CD4-positive, alpha-beta T cell (primary cell): ENCODE measurements around the gene SEPTIN1. TPM values are rescaled to one million over a fixed set of nuclear protein-coding genes. Genes with fewer than 3 reads are reported as not detected.

Experiments used
- ATAC-seq: fragments of 200-7000 bp; cut with Tn5 transposase; one replicate; pipeline ENCODE4 v1.10.0; 2022; ENCODE audit warnings: mild to moderate bottlenecking; ENCODE audit not compliant: poor library complexity
- CTCF ChIA-PET: fragments of 350-600 bp; sonication (Branson Sonifier 250); formaldehyde crosslinking; loops from one replicate; lab custom pipeline; 2021; ENCODE audit warnings: antibody characterized with exemption, inconsistent platforms; lab: Charles Lee
- POLR2A ChIA-PET: fragments of 350-600 bp; sonication (Branson Sonifier 250); formaldehyde crosslinking; loops from one replicate; lab custom pipeline; 2021; ENCODE audit warnings: antibody characterized with exemption, inconsistent platforms; lab: Charles Lee
- DNase-seq, 14 experiments: peaks; one replicate each; pipeline ENCODE4 v3.0.0-alpha.2; 2013 to 2020; ENCODE audit warnings: mixed read lengths in 2 of 14
- H3K27ac ChIP-seq, 2 donors: one replicate each; pipeline versions ENCODE4 v1.5.1 to v1.7.0; 2013; ENCODE audit warnings: low read length in 2 of 2, low read depth in 1 of 2, mild to moderate bottlenecking in 1 of 2
- H3K27me3 ChIP-seq, 2 experiments: 1 replicate in 1 of 2; 2 replicates in 1 of 2; pipeline versions ENCODE4 v1.6.1 to v1.7.0; 2013; ENCODE audit warnings: low read length in 2 of 2, control low read depth in 1 of 2, mild to moderate bottlenecking in 1 of 2, moderate library complexity in 1 of 2; ENCODE audit not compliant: insufficient read depth in 2 of 2, control insufficient read depth in 1 of 2
- H3K36me3 ChIP-seq: one replicate; pipeline ENCODE4 v1.6.1; 2013; ENCODE audit warnings: low read length, control low read depth; ENCODE audit not compliant: insufficient read depth
- H3K4me1 ChIP-seq: one replicate; pipeline ENCODE4 v1.6.1; 2013; ENCODE audit warnings: low read length, control low read depth; ENCODE audit not compliant: insufficient read depth
- H3K4me3 ChIP-seq: one replicate; pipeline ENCODE4 v1.5.1; 2013; ENCODE audit warnings: mild to moderate bottlenecking, low read length, moderate library complexity
- H3K9me3 ChIP-seq, 2 experiments: 1 replicate in 1 of 2; 2 replicates in 1 of 2; pipeline versions ENCODE4 v1.6.1 to v1.7.0; 2013; ENCODE audit warnings: low read length in 2 of 2, mild to moderate bottlenecking in 2 of 2, control low read depth in 1 of 2, moderate library complexity in 1 of 2; ENCODE audit not compliant: control insufficient read depth in 1 of 2, insufficient read depth in 1 of 2
- H3K27ac Mint-ChIP-seq: one replicate; pipeline ENCODE4 v1.8.0; 2020; ENCODE audit warnings: mixed read lengths
- H3K27me3 Mint-ChIP-seq: one replicate; pipeline ENCODE4 v1.8.0; 2021; ENCODE audit warnings: mixed read lengths
- H3K36me3 Mint-ChIP-seq: one replicate; pipeline ENCODE4 v1.8.0; 2021; ENCODE audit warnings: low read depth, mixed read lengths
- H3K4me1 Mint-ChIP-seq: one replicate; pipeline ENCODE4 v1.8.0; 2021; ENCODE audit warnings: low read depth, mixed read lengths
- H3K4me3 Mint-ChIP-seq: one replicate; pipeline ENCODE4 v1.8.0; 2020; ENCODE audit warnings: mild to moderate bottlenecking, mixed read lengths
- H3K9me3 Mint-ChIP-seq: one replicate; pipeline ENCODE4 v1.8.0; 2020; ENCODE audit warnings: mixed read lengths
- intact Hi-C, 2 experiments: fragments of 100-400 bp; cut with DNase I in 1 of 2; cut with micrococcal nuclease in 1 of 2; formaldehyde crosslinking; loops; one replicate each; pipeline versions ENCODE4 v1.15.1 to v1.9.0; 2023 to 2025; cut with DNase I, micrococcal nuclease
- total RNA-seq, 174 experiments: library from RNA in 2 of 174; stranded (reverse) in 2 of 174; gene quantifications; one replicate each; pipeline ENCODE4 v1.2.3 and lab custom pipeline; 2021 to 2026
- TF ChIP-seq, protein P1 (sequence below): fragments of 200-600 bp; IDR thresholded peaks from one replicate; pipeline ENCODE4 v1.8.0; 2022; ENCODE audit warnings: antibody characterized with exemption, mild to moderate bottlenecking

The SEPTIN1 gene
- total RNA-seq, 2 experiments from 2014 or later: 161 to 163 TPM

DNA sequence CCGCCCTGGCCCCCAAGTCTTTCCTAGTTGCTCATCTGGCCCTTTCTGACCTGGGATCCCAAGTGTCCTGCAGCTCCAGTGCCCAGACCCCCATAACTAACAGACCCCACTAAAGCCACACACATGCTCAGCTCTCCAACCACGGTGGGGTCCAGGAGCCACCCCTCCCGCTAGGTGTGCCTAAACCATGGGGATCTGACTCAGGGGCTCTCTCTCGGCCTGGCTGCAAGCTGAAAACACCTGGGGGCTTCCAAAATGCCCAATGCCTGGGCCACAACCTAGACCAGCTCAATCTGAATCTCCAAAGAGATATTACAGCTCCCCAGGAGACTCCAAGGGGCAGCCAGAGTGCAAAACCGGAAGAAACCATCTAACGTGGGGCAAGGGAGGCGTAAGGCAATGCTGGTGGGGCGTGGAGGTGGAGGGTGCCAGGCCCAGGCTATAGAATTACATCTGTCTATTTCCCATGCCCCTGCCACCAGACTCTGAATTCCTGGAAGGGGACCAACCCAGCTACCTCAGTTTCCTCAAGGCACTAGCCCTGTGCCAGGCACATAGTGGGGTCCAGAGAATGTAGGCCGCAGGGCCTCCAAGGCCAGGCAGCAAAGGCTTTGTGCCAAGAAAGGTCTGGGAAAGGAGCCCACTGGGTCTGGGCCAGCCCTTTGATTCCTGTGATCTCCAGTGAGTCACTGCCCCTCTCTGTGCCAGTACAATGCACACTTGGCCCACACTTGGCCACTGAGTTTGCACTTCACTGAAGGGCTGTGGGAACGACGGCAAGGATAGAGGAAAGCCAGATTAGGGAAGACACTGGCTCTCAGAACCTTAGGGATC, 30.6 kb downstream of the SEPTIN1 start:
- ATAC-seq: no peak
- H3K4me1 ChIP-seq: peaks cover 35% of the 10 kb centered on the region
- no peaks in the 10 kb centered on the region for H3K27me3 ChIP-seq
- H3K27ac Mint-ChIP-seq: peak overlapping the region; percentile 69
- TF ChIP-seq, protein P1, sequence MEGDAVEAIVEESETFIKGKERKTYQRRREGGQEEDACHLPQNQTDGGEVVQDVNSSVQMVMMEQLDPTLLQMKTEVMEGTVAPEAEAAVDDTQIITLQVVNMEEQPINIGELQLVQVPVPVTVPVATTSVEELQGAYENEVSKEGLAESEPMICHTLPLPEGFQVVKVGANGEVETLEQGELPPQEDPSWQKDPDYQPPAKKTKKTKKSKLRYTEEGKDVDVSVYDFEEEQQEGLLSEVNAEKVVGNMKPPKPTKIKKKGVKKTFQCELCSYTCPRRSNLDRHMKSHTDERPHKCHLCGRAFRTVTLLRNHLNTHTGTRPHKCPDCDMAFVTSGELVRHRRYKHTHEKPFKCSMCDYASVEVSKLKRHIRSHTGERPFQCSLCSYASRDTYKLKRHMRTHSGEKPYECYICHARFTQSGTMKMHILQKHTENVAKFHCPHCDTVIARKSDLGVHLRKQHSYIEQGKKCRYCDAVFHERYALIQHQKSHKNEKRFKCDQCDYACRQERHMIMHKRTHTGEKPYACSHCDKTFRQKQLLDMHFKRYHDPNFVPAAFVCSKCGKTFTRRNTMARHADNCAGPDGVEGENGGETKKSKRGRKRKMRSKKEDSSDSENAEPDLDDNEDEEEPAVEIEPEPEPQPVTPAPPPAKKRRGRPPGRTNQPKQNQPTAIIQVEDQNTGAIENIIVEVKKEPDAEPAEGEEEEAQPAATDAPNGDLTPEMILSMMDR: no peak
- DNase-seq: no peak
- peak overlapping the region; percentile 65 for H3K4me3 Mint-ChIP-seq
- intact Hi-C loops: loop anchor here (10.0 kb wide), 1 partner anchor 53 kb away; the partner anchor contains the start of gene ZNF771 (in 2 of the 2)
- H3K9me3 ChIP-seq: no peaks in the 10 kb centered on the region
- H3K4me3 ChIP-seq: no peak overlapping the region
- H3K4me1 Mint-ChIP-seq: peaks cover 32% of the 10 kb centered on the region
- H3K36me3 ChIP-seq: peaks cover 39% of the 10 kb centered on the region
- no peaks in the 10 kb centered on the region for H3K27me3 Mint-ChIP-seq
- POLR2A ChIA-PET: interaction anchor here (1.3 kb wide), 1 partner anchor 27 kb away, joined by 3 read pairs; no protein-coding TSS in a partner anchor
- H3K27ac ChIP-seq: no peak overlapping the region
- no peaks in the 10 kb centered on the region for H3K9me3 Mint-ChIP-seq
- CTCF ChIA-PET: interaction anchor here (1.0 kb wide), 1 partner anchor 58 kb away, joined by 3 read pairs; no protein-coding TSS in a partner anchor
- H3K36me3 Mint-ChIP-seq: peaks cover 61% of the 10 kb centered on the region

DNA sequence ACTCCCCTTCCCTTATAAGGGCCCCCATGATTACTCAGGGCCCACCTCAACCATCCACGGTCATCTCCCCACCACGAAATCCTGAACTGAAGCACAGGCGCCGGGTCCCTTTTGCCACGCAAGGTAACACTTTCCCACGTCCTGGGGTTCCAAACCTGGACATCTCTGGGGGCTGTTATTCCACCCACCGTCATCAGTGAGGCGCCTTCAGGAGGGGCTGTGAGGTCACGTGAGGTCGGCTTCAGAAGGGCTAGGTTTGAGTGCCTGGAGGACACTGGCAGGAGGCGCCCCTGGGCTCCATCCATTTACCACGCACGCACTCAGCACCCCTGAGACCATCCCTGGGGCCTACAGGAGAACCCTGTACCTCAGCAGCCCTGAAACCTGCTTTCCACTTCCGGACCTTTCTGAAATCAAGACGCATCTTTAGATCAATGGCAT, 31.3 kb downstream of the SEPTIN1 start:
- no peak for ATAC-seq
- ChIA-PET POLR2A (no interaction called here), CTCF (no interaction called here)
- Histone ChIP-seq H3K9me3 (no peaks in the 10 kb centered on the region), H3K27ac (no peak overlapping the region), H3K36me3 (peaks cover 39% of the 10 kb centered on the region), H3K4me3 (no peak overlapping the region), H3K27me3 (no peaks in the 10 kb centered on the region), H3K4me1 (peaks cover 28% of the 10 kb centered on the region)
- Mint-ChIP-seq H3K9me3 (no peaks in the 10 kb centered on the region), H3K27ac (no peak overlapping the region), H3K4me1 (peaks cover 26% of the 10 kb centered on the region), H3K27me3 (no peaks in the 10 kb centered on the region), H3K36me3 (peaks cover 59% of the 10 kb centered on the region), H3K4me3 (peak overlapping the region; percentile 54)
- TF ChIP-seq, protein P1: no peak
- no peak for DNase-seq
- intact Hi-C loops: loop anchor here (10.0 kb wide), 1 partner anchor 54 kb away; the partner anchor contains the start of gene ZNF771 (in 2 of the 2)

DNA sequence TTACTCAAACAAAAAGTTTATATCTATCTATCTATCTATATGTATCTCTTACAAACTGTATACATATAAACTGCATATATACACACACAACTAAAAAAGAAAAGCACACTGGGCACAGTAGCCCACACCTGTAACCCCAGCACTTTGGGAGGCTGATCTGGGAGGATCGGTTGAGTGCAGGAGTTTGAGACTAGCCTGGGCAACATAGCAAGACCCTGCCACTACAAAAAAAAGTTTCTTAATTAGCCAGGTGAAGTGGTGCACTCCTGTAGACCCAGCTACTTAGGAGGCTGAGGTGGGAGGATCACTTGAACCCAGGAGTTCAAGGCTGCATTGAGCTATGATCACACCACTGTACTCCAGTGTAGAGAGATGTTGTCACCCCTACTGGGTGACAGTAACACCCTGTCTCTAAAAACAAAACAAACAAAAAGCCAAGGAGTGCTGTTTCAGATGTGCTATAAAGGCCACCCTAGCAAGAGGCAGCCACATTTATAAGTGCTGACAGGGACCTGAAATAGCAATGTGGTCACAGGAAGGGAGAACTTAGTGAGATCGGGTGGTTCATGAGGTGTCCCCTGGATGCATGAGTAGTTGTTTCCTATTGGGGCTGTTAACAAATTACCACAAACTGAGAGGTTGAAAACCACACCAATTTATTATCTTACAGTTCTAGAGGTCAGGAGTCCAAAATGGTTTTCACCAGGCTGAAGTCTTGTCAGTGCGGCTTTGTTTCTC, 32.1 kb downstream of the SEPTIN1 start:
- Histone ChIP-seq H3K4me1 (peaks cover 21% of the 10 kb centered on the region), H3K4me3 (no peak overlapping the region), H3K9me3 (no peaks in the 10 kb centered on the region), H3K27ac (no peak overlapping the region), H3K36me3 (peaks cover 39% of the 10 kb centered on the region), H3K27me3 (no peaks in the 10 kb centered on the region)
- peak overlapping the region; percentile 54 for H3K4me3 Mint-ChIP-seq
- peaks cover 58% of the 10 kb centered on the region for H3K36me3 Mint-ChIP-seq
- ATAC-seq (no peak), DNase-seq (peak in 1 of 14 experiments; percentile 65)
- no peaks in the 10 kb centered on the region for H3K27me3 Mint-ChIP-seq
- TF ChIP-seq, protein P1: no peak
- ChIA-PET POLR2A (no interaction called here), CTCF (no interaction called here)
- peaks cover 23% of the 10 kb centered on the region for H3K4me1 Mint-ChIP-seq
- H3K27ac Mint-ChIP-seq: peak overlapping the region; percentile 63
- intact Hi-C loops: loop anchor here (10.0 kb wide), 1 partner anchor 54 kb away; the partner anchor contains the start of gene ZNF771 (in 2 of the 2)
- H3K9me3 Mint-ChIP-seq: no peaks in the 10 kb centered on the region
